ENCODE data around the gene TBC1D17. TPM values are rescaled to one million over a fixed set of nuclear protein-coding genes. Genes with fewer than 3 reads are reported as not detected.

Gene TBC1D17
- total RNA-seq, 1 experiment from 2014 or later = 12.2 TPM

DNA sequence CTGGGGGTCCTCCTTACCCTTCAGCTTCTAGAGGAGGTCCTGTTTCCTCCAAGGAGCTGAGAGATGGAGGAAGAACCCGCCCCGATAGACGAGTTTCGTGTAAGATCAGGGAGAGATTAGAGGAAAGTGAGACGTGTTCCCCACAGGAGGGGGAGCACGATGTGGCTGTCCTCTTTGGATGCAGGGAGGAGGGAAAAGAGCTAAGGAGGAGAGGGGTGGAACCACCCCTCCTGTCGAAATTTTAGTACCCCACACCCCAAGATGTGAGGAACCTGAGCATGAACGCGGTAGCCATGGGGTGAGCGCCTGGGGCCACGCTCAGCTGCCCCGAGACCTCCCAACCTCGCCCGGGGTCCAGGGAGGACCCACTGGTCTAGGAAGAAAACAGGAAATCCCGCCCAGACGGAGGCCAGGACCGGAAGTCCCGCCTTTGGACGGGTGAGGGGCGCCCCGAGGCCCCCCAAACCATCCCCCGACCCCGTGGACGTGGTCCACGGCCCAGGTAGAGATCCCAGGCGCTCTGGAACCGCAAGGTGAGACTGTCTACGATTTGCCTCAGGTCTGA lies 1.6 kb upstream of the TBC1D17 start:
- DNase-seq (ENCODE audit: low read depth) = peak; percentile 54

GRCh38 chr19:49876422-49877019 lies 981 bp upstream of the TBC1D17 start:
- peak; percentile 97 for DNase-seq (ENCODE audit: low read depth)

- DNase-seq (ENCODE audit: low read depth) = peak; percentile 96
These were observed 609 bp downstream of the TBC1D17 start for GRCh38 chr19:49877879-49878743.

GRCh38 chr19:49878744-49879070 lies 1.2 kb downstream of the TBC1D17 start:
- no peak for DNase-seq (ENCODE audit: low read depth)

DNA sequence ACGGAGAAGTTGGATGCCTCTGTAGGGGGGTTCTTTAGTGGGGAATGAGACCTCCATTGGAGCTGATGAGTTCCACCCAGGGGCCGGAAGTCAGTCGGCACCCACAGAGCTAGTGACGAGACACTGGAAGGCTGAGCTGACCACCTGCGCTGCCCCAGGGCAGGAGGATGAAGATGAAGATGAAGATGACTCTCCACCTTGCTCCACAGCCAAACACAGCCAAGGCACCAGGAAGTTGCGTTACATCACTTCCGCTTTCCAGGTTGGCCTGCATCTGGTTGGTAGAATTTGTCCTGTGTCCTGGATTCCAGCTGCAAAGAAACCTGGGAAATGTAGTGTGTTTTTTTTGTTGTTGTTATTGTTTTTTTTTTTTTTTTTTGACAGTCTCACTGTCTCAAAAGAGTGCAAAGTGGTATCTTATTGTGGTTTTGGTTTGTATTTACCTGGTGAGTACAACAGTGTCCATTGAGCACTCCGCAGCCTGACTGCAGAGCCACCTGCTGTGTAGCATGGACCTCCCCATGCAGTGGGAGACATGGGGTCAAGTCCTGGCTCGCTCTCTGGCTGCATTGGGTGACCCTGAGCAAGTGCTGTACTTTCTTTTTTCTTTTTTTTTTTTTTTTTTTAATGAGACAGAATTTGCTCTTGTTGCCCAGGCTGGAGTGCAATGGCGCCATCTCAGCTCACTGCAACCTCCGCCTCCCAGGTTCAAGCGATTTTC lies 1.9 kb downstream of the TBC1D17 start:
- DNase-seq (ENCODE audit: low read depth) = no peak

DNA sequence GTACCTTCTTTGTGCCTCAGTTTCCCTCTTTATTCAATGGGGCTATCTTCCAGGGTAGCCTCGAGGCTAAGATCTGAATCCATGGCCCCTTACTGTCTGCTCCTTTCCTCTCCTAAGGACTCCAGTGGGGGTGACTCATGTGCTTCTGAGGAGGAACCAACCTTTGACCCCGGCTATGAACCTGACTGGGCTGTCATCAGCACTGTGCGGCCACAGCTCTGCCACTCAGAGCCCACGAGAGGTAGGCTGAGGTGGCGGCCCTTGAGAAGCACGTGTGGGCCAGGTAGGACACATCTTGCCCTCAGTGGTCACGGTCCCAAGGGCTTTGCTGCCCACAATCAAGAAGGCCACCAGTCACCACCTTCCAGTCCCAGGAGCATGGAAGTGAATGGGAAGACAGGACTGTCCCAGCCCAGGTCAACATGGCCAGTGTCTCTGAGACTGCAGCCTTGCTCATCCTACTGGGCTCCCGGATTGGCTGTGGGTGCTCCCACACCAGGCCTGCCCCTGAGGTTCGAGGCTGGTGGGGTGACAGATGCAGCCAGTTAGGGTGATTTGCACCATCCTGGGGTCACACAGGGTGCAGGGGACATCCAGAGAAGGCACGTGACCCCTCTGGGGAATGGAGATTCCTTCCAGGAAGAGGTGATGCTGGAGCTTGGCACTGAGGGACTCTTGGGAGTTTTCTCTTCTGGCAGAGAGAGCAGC lies 2.8 kb downstream of the TBC1D17 start:
- DNase-seq (ENCODE audit: low read depth) = no peak

DNA sequence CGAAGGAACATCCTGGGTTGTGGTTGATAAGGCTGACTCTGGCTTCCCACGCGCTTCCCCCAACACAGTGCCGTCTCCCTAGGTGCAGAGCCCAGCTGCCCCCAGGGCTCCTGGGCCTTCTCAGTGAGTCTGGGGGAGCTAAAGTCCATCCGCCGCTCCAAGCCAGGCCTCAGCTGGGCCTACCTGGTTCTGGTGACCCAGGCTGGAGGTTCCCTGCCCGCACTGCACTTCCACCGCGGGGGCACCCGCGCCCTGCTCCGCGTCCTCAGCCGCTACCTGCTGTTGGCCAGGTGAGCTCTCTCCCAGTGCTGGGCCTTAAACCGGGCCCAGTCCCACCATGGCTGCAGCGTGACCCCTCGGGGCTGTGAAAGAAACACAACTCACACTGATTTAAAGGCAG lies 3.7 kb downstream of the TBC1D17 start:
- DNase-seq (ENCODE audit: low read depth) = no peak

- no peak for DNase-seq (ENCODE audit: low read depth)
These were observed 4.3 kb downstream of the TBC1D17 start for GRCh38 chr19:49881672-49882394.

DNA sequence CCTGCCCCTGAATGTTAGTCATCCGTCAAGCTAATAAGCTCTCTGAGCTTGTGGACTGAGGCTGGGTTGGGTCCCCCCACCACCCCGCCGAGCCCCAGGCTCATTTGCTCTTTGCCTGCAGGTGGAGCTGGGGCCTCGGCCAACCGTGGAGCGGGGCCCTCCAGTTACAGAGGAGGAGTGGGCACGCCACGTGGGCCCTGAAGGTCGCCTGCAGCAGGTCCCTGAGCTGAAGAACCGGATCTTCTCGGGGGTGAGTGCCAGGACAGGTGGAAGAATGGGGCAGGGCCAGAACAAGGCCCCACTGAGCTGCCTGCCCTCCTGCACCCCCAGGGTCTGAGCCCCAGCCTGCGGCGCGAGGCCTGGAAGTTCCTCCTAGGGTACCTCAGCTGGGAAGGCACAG lies 5.1 kb downstream of the TBC1D17 start:
- no peak for DNase-seq (ENCODE audit: low read depth)

GRCh38 chr19:49883094-49883493 lies 5.6 kb downstream of the TBC1D17 start:
- no peak for DNase-seq (ENCODE audit: low read depth)

- no peak for DNase-seq (ENCODE audit: low read depth)
These were observed 6.6 kb downstream of the TBC1D17 start for GRCh38 chr19:49884109-49884508.

- DNase-seq (ENCODE audit: low read depth) = no peak
These were observed 7.3 kb downstream of the TBC1D17 start for GRCh38 chr19:49884760-49885159.

- DNase-seq (ENCODE audit: low read depth) = no peak
These were observed 9.6 kb downstream of the TBC1D17 start for GRCh38 chr19:49887037-49887664.

DNA sequence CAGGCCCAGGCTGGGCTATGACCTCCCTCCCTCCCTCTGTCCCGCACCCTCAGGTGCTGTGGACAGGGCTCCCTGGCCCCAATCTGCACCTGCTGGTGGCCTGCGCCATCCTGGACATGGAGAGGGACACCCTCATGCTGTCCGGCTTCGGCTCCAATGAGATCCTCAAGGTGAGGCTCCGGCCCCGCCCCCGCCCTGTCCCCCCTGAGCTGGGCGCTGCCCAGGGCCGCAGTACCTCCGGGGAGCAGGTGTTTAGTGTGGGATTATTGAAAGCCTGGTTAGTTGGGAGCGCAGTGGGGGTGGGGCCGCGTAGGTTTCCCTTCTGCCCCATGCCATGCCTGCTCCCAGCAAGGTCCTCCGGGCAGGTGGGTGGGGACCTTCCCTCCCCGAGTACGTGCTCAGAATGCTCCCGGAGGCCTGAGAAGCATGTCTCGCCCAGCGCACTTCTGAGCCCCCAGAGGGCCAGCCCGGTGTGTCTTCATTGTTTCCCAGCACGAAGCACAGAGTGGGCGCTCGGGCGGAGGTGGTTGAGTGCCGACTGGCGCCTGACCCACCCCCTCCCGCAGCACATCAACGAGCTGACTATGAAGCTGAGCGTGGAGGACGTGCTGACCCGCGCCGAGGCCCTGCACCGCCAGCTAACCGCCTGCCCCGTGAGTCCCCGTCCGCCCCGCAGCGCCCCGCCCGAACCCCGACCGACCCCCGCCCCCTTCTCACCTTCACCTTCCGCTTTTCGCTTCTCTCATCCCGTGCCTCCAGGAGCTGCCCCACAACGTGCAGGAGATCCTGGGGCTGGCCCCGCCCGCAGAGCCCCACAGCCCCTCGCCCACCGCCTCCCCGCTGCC lies 10.4 kb downstream of the TBC1D17 start:
- no peak for DNase-seq (ENCODE audit: low read depth)

DNA sequence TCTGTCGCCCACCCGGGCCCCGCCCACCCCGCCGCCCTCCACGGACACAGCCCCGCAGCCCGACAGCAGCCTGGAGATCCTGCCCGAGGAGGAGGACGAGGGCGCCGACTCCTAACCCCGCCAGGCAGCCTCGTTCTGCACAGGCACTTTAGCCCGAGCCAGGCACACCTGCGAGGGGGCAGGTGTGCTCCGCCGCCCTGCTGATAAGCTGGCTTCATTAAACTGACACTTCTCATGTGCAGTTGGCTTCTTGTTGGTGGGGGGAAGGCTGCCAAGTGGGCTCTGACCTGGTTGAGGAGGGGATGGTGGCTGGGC lies 11.0 kb downstream of the TBC1D17 start:
- DNase-seq (ENCODE audit: low read depth) = no peak

GRCh38 chr19:49889038-49889686 lies 11.7 kb downstream of the TBC1D17 start:
- DNase-seq (ENCODE audit: low read depth) = peak; percentile 17

GRCh38 chr19:49889687-49890348 lies 12.3 kb downstream of the TBC1D17 start:
- no peak for DNase-seq (ENCODE audit: low read depth)

DNA sequence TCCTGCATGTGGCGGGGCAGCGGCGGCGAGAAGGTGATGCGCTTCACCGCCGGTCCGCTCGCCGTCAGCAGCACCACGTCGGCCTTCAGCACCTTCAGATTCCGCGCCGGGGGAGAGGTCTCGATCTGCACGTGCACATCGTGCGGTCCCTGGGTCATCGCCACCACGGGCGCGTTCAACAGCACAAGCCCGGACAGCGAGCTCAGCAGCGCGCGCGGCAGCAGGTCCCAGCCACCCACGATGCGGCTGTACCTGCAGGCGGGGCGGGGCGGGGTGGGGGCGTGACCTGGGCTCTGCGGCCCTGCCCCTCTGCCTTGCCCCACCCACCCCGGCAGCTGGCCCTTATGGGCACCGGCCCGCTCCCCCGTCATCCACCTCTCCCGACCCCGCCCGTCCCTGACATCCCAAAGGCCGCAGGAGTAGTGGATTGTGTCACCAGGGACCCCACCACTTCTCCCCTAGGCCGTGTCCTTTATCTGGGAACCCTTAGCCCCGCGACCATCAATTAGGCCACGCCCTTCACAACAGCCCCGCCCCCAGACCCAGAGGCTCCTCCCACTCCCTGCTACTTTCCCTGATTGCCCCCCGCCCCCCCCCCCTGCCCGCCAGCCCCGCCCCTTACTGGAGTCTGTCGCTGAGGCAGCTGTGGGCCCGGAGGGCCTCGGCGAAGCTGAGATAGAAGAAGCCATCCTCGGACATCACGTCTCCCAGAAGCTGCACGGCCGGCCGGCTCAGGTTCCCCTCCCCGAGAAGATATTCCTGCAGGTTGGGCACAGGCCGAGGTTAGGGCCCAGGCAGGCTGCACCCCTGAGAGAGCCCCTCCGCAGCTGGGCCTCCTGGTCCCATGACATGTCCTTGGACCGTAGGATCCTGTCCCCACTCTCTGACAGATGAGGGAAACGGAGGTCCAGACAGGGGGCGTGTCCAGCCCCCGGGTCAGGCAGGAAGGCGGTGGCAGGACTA lies 13.1 kb downstream of the TBC1D17 start:
- DNase-seq (ENCODE audit: low read depth) = no peak
